Stimulated activated CD8-positive, alpha-beta memory T cell treated with anti-CD3 and anti-CD28 coated beads, Interleukin-7, amount 100 ng/mL, for 24 hours (primary cell): Measurements from ENCODE around the gene COL5A1.
"Not testable (repeated sequence)": the region's sequence is repeated elsewhere in the genome, so short reads cannot be mapped to it uniquely, and the experiment has no call there.

Experiments used
- DNase-seq: peaks from one replicate; pipeline ENCODE4 v3.0.0-alpha.2; 2020; ENCODE audit warnings: low read depth

Gene COL5A1

GRCh38 chr9:134709512-134710270, 68.1 kb downstream of the COL5A1 start:
- no peak for DNase-seq

- DNase-seq: no peak
Observed at GRCh38 chr9:134710271-134710540, 68.6 kb downstream of the COL5A1 start.

GRCh38 chr9:134710901-134711300, 69.3 kb downstream of the COL5A1 start:
- no peak for DNase-seq

- DNase-seq: no peak
Observed at GRCh38 chr9:134712243-134712642, 70.6 kb downstream of the COL5A1 start.

- DNase-seq: no peak
Observed at GRCh38 chr9:134712926-134713325, 71.3 kb downstream of the COL5A1 start.

DNA sequence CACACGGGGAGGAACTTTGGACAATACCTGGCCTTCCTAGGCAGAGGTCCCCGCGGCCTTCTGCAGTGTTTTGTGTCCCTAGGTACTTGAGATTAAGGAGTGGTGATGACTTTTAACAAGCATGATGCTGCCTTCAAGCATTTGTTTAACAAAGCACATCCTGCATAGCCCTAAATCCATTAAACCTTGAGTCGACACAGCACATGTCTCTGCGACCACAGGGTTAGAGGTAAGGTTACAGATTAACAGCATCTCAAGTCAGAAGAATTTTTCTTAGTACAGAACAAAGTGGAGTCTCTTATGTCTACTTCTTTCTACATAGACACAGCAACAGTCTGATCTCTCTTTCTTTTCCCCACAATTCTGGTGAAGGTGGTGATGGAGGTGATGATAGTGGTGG, 73.9 kb downstream of the COL5A1 start:
- not testable (repeated sequence) for DNase-seq

DNA sequence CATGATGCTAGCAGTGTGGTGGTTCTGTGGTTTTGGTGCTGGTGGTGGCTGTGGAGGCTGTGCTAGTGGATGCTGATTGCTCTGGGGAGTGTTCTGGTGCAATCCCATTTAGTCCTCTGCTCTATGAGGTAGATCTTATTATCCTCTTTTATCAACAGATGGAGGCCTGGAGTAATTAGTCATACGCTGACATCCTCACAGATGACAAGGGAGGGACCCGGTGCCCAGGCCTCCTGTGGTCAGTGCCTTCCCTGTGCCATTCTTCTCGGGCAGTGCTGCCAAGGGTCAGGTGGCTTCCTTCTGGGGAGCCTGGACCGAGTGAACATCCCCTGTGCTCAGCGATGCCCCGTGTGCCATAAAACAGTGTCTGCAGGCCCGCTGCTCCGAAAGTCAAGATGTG, 74.5 kb downstream of the COL5A1 start:
- no peak for DNase-seq

DNA sequence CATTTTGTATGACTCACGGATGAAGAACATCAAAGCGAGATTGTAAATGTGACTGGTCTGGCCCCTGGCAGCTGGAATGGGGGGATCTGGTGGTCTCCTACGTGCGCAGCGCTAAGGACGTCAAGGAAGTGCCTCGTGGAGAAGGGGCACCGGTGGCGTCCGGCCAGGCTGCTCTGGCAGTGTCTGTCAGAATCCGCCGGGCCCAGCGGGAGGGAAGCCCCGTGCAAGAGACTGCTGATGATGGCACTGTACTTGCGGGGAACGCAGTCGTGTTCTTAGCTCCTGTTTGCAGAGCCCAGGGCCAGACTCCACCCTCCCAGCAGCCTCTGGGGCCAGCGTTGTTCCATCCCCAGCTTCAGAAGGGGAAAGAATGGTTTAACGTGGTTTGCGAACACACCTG, 75.5 kb downstream of the COL5A1 start:
- no peak for DNase-seq

GRCh38 chr9:134717924-134718645, 76.5 kb downstream of the COL5A1 start:
- no peak for DNase-seq

- no peak for DNase-seq
Observed at GRCh38 chr9:134719331-134719730, 77.7 kb downstream of the COL5A1 start.

DNA sequence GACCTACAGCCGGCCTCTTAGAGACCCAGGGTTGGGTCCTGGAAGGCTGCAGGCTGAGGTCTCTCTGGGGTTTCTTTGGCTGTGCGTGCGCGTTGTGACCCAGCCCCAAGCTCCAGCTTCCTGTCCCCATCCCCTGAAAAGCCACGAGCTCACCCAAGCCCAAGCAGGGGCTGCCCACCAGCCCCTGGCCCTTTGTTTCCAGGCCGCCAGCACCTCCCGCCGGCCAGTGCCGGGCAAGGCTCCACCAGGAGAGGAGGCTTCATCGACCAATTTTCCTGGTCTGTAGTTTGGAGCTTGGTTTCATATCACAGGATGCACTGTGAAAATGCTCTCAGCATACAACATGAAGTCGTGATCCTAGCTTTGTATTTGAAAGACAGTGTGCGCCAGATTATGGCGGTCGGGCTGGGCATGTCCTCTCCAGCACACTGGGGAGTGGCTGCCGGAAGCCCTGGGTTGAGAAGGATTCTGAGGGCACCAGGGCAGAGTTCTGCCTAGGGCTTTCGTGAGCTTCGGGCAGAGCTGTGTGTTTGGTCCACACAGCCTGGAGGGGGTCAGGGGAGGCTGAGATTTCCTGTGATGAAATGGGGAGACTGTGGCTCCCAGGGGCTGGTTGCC, 78.6 kb downstream of the COL5A1 start:
- no peak for DNase-seq

DNA sequence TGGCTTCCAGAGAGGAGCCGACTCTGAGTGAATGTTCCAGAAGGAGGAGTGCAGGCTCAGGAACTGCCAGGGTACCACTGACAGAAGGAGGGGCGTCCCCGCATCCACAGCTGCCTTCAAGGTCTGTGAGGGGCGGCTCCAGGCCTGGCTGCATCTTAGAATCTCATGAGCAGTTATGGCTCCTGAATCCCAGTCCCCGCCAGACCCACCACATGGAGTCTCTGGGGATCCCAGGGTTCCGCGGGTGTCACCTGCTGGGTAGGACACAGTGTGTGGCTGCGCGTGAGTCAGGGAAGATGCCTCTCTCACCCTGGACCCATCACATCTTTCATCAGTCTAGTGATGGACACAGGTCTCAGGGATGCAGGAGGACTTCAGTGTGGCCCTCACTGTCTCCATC, 79.2 kb downstream of the COL5A1 start:
- no peak for DNase-seq

- no peak for DNase-seq
Observed at GRCh38 chr9:134721344-134721743, 79.7 kb downstream of the COL5A1 start.

- DNase-seq: no peak
Observed at GRCh38 chr9:134722120-134722701, 80.6 kb downstream of the COL5A1 start.

- DNase-seq: no peak
Observed at GRCh38 chr9:134723037-134723436, 81.4 kb downstream of the COL5A1 start.

DNA sequence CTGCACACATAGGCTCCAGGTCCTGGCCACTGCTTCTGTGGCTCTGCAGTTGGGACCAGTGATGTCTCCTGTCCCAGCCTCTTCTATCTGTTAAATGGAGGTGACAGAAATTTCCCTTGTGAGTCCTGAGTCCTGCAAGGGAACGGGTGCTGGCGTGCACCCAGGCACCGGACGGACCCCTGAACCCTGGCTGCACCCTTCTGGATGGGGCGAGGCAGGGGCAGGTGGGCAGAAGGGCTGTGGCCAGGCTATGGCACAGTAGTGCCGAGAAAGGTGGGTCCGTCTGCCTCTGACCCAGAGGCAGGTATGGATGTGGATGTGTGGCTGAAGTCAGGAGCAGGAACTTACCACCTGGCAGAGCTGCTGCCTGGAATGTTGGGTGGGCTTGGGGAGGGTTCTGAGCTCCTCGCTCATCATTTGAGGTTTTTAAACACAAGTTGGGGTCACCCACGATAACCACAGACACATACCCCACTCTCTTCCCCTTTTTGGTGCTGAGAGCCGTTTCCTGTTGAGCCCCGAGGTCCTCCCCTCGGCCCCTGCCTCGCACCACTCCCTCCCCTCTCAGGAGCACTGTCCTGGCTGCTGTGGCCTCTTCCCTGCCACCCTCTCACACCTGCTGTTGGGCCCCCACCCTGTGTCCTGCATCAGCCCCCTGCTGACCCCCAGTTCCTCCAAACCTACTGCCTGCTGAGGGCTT, 82.0 kb downstream of the COL5A1 start:
- DNase-seq: no peak

GRCh38 chr9:134724202-134724911, 82.8 kb downstream of the COL5A1 start:
- no peak for DNase-seq

DNA sequence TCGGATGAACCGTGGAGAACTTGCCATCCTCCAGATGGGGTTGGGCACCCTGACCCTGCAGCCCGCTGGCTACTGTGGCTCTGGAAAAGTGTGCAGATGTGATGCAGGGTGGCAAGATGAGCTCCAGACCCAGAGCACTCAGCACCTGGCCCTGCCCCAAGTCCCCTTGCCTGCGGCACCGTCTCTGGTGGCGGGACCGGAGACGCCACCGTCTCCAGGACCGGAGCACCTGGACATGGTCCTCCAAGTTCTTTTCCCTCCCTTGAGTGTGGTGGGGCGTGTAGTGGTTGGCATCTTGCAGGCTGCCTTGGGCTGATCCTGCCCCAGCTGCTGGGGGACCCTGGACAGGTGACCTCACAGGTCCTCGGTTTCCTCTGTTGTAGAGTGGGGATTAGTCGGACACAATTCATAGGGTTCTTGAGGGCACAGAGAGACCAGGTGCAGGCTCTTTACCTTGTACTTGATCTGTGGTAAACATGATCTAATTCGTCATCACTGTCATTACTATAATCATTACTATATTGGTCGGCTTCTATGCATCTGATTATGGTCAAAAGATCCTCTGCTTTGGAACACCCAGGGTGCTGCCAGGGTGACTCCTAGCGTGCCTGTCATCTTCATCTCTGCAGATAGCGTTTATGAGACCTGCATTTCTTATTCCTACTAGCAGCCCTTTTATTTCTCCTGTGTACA, 83.5 kb downstream of the COL5A1 start:
- DNase-seq: no peak

DNA sequence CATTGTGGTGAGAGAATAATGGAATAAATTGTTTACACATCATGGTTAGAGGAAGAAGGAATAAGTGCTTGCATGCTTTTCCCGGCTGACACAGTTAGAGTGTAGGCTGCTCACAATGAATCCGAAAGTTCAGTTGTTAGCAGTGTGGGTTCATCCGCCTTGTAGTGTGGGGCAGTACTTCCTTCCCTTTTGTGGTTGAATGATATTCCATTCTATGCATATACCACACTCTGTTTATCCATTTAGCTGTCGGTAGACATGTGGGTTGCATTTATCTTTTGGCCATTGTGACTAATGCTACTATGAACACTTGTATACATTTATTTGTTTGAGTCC, 84.0 kb downstream of the COL5A1 start:
- DNase-seq: no peak

GRCh38 chr9:134726026-134726721, 84.6 kb downstream of the COL5A1 start:
- DNase-seq: no peak

DNA sequence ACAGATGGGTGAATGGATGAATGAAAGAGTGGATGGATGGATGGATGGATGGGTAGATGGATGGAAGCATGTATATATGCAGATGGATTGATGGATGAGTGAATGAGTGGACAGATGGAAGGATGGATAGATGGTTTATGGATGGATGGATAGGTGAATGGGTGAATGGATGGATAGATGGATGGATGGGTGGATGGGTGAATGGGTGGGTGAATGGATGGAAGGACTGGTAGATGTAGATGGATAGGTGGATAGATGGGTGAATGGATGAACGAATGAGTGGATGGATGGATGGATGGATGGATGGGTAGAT, 85.1 kb downstream of the COL5A1 start:
- DNase-seq: no peak
